HG03066 (cell line): ENCODE results near the gene RIMS4.

Experiments
- ATAC-seq: cut with Tn5 transposase; IDR thresholded peaks from one replicate; pipeline ENCODE4 v1.9.1; 2021; ENCODE audit warnings: low read depth; ENCODE audit not compliant: unreplicated experiment

Gene RIMS4

DNA sequence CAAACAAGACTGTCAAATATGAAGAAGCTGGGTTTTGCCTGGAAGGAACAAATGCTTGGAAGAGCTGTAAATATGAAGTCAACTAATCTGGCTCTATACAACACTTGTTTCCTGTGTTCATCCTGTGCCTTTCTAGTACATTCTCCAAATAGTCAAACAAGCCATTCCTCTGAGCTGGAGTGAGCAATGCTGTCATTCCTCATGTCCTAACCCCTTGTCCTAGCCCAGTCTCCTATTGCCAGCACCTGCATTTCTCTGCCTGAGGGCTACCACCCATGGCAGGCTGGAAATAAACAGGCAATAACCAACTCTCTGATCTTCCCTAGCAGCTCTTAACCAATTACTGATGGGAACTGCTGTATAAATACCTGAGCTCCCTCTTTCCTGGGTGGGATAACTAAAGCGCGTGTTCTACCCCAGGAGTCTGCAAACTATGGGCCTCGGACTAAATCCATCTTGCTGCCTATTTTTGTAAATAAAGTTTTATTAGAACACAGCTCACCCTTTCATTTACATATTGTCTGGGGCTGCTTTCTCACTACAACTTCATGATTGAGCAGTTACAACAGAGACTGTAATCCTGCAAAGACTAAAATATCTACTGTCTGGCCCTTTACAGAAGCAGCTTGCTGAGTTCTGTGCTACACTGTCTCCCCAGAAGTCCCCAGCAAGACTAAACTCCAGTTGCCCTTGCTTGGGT is 13.4 kb downstream of the RIMS4 start:
- no peak for ATAC-seq

DNA sequence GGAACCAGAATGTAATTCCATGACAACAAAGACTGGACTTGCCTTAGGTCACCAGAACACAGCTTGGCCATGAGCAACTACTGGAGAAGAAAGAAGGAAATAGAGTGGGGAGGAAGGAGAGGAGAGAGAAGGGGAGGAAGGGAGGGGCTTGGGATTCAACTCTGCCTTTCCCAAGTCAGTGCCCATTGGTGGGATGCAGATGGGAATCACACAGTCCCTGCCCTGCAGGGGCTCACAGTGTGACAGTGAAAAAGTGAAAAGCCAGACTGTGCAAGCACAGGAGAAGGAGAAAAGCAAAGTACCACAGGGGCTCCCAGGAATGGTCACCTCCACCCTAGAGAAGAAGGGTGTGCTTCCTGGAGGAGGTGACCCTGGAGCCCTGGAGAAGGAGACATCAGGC is 14.0 kb downstream of the RIMS4 start:
- no peak for ATAC-seq

DNA sequence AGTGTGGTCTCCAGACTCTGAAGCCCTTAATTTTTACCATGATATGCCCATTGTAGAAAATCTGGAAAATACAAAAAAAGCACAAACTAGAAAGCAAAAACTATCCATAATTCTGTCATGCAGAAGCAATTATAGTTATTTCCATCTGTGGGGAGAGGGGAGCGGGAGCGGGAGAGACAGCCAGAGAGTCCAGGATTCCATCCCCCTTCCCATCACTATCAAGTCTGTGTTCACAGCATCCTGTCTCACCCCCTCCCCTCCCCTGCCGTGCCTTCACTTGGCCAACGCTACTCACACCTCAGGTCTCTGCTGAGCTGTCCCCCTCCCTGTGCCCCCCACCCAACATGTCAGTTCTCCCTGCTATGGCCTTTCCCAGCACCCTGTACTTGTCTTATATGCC is 14.5 kb downstream of the RIMS4 start:
- no peak for ATAC-seq

DNA sequence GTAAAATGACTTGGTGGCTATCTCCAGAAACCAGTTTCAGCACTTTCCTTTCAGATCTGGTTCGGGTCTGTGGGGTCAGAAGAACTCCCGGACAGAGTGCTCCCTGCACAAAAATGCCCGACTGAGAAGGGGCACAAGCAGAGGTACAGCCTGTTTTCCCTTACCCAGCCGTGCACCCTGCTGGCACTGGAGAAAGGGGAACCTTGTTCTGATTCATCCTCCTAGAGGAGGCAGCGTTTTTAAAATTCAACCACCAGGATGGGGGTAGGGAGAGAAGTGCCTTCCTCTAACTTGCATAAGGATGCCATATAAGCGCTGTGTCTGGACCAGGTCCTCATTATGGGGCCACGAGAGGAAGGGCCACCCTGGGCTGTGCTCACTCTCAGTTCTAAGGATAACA is 17.6 kb downstream of the RIMS4 start:
- no peak for ATAC-seq

DNA sequence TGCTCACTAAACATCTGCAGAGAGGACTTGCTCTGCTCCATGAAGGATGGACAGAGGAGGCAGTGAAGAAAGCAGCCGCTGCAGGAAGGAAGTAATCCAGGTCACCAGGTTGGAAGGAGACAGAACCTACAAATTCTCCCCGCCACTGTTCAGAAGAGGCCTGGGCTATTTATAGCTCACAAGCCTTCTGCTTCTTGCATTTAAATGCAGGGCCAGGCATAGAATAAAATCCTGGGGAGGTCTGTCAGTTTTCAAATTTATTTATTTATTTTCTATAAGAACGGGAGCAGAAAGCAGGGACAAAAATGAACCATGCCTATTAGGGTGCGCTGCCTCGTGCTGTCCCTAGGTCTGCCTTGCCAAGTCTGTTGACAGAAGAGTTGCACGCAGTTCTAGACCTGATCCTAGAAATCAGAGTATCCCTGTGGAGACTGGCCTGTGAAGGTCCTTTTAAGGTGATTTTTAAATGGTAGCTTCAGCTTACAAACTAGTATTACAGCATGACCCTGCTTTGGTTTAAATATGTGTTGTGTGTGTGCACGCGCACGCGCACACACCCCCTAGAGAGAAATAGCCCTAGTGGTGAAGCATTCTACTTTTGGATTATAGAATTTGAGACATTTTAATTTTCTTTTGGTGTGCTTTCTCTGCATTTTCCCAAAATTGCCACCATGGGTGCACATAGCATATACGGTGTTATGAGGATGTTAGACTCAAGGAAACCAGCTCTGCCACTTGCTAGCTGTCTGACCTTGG is 19.5 kb downstream of the RIMS4 start:
- ATAC-seq = no peak

DNA sequence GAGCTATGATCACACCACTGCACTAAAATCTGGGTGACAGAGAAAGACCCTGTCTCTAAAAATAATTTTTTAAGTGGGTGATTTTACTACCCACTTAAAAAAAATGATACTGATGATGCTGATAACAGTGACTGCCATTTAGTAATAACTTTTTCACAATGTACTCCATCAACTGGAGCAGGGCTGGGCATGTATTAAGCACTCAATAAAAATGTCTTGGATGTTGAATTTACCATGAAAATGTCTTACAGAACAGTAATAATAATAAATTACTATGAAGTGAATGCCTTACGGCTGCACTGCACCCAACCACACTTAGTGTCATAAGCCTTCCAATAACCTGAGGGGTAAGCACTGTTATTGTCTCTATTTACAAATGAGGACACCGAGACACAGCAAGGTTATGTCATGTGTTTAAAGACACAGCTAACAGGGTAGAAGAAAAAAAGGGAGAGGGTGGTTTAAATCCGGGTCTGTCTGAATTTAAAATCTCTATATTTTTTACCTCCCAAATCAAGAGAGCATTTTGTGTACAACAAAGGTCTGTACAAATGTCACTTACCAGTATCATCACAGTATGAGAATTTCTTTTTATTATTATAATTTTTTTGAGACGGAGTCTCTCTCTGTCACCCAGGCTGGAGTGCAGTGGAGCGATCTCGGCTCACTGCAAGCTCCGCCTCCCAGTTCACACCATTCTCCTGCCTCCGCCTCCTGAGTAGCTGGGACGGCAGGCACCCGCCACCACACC is 21.5 kb downstream of the RIMS4 start:
- ATAC-seq = no peak

DNA sequence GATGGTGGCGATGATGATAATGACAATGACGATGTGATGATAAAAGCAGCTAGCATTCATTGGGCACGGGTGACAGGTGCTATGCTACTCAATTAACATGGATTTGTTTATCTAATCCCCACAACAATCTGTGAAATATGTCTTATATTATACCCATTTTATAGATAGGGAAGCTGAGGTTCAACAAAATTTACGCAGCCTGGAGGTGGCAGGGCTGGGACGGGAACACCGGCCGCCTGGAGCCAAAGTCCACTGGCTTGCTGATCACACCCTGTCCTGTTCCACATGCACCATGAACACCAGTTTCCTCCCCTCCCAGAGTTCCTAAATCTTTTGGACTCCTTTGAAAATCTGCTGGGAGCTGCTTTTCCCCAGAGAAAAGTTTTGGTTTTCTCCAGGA is 23.0 kb downstream of the RIMS4 start:
- ATAC-seq = no peak

DNA sequence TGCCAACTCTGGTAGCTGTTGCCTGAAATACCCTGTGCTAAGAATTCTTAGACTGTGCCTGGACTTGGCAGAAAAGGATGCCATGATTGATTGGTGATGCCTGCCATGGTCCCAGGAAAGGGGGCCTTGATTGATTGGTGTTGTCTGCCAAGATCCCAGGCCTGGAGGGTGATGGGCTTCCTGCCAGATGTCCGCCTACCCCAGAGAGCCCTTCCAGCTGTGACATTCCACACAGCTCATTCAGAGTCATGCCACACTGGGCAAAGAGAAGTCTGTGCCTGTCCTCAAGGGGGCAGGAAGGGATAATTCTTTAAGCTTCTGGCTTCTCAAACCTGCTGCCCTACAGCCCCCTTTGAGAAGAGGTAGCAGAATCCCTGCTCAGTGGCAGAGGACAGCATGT is 24.6 kb downstream of the RIMS4 start:
- ATAC-seq = no peak

DNA sequence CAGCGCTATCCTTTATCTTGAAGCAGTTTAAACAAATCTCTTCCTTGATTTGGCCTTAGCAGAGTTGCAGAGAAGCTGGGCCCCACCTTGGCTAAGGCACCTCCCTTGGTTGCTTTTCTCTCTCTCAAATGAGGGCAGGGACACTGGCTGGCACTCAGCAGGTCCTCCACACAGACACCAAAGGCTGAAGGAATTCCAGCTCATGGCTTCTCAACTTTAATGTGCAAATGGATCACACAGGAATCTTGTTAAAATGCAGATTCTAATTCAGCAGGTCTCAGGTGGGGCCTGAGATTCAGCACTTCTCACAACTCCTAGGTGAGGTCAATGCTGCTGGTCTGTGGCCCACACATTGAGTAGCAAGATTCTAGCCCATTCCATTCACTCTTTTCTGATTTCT is 25.7 kb downstream of the RIMS4 start:
- no peak for ATAC-seq

DNA sequence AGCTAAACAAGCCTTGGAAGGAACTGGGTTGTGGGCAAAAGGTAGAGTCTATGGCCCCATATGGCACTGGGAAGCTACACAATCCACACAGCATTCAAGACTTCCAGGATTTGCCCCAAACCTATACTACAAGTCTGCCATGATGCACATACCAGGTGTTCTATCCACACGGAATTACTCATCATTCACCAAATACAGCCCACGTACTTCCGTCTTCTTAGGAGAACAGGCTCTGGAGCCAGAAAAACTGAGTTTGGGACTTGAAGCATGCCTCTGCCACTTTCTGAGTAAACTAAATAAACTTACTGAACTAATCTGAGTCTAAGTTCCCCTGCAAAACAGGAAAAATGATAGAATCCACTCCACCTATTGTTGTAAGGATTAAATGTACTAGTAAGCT is 28.6 kb downstream of the RIMS4 start:
- ATAC-seq = no peak

DNA sequence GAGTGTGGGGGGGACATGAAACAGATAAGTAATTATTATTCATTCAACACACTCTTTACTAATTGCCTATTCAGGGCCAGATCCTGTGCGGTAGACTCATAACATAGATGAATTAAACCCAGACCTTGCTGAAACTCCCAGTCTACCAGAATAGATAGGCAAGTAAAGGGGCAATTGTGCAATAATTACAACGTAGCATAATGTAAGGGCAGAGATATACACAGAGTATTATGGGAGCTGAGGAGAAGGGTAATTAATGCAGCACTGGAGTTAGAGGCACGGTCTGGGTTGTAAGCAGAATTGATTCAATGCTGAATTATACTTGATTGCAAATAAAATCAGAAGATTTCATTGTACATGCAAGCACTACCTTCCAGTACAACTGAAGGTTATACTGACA is 29.2 kb downstream of the RIMS4 start:
- no peak for ATAC-seq

DNA sequence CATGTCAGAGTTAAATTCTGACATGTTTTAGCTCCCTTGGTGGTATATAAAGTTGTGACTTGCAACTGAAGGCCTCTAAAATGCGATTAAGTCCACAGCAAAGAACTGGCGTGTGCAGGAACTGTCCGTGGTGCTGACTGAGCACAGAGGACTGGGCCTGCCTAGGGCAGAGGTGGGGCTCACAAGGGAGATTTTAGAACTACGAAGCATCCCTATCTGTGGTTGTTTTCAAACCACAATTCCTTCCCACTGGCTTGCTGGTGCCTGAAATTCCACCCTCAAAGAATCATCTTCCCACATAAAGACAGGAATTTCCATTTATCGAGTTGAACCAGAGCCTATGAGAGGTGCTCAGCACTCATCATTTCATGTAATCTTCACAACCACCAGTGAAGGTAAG is 30.1 kb downstream of the RIMS4 start:
- ATAC-seq = no peak

DNA sequence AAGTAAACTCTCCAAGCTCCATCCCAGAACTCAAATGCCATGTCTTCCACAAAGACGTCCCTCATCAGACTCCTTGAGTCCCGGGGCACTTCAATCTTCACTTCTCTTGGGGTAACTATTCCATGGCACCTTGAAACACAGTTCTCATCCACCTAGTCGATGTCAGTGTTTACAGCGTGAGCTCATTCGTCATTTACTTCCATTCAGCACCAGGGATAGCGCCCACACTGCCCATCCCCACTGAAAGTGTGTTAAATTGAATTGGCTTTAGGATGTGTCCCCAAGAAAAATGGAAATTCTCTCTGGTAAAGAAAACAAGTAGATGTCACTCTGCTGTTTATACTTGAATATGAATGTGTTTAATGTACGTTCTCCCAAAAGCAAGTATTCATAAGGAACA is 33.4 kb downstream of the RIMS4 start:
- ATAC-seq = no peak

DNA sequence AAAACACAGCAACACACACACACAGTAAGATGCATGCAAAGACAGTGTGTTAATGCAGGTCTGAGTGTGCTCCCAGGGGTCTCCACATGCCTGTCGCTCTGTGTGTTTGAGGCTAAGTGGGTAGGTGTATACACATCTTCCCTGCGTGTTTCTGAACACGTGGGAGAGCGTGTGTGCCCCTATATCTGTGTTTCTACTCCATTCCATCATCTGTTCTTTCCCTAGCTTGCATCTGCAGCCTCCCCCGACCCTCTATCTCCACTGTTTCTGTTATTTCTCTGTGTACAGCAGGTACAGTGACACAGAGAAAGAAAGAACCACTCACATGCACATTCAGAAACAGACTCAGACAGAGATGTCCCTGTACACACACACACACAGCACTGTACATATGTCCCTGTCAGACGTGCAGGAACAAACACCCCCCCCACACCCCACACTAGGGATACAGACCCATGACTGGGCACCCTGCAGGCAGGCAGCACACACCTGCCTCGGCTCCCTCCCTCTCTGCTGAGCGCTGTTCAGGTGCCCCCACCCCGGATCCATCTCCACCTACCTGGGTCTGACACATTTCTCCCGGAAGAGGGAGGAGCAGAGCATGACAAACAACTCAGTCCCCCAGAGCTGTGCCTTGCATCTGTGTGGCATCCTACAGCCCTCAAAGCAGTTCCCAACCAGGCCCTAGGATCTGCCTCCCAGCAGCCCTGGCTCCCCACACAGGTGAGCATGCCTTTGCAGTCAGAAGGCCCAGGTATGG is 37.1 kb downstream of the RIMS4 start:
- ATAC-seq = no peak

DNA sequence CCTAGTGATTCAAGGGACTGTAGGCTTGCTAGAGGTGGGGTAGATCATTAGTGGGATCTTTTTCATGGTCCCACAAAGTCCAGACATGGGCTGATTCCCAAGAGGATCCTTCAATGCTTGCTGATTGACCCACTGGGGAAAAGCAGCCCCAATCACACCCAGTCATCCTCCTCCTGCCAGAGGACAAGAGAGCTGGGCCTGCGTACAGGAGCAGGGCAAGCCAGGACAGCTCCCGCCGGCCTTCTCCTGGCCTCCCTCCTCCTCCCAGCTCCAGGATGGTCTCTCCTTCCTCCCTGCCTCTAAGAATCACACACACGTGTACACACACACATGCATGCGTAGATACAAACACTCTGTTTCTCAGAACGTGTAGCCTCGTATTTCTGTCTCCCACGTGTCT is 37.7 kb downstream of the RIMS4 start:
- no peak for ATAC-seq

DNA sequence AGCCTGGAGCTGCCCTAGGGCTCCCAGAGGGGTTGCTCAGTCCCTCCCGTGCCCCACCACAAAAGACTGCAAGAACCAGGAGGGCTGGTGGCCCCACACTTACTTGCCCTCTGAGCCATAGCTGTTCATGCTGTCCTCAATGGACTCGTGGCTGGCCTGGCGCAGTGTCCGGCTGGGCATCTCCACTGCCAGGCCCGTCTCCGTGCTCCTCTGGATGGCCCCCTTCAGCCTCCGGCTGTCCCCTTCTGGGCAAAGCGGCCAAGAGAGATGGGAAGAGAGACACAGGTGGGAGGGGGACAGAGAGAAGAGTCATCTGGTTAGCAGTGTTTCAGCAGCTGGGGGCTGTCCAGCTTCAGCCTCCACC is 39.2 kb downstream of the RIMS4 start:
- ATAC-seq = no peak

DNA sequence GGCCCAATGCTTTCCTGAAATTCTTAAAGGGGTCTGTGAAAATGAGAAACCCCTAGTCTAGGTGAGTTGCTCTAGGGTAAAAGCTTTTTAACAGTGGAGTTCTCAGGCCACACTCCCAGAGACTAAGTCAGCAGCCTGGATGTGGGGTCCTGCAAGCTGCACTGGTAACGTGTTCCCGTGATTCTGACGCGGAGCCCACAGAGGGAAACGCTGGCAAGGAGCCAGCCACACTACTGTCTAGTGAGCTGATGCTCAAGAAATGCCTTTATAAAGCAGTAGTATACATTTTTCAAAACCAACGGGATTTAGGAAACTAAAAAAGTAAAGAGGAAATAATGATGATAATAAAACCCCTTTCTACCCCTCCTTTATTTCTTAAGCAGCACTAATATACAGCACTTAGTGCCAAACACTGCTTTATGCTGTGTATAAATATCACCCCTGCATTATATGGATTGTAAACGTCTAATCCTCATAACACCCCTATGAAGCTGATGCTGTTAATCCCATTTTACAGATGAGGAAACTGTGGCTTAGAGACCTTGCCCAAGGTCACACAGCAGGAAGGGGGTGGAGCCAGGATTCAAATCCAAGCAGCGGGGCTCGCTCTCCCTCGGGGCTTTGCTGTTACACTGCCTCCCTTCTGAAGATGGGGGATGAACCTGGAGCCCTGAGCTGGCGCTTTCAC is 39.7 kb downstream of the RIMS4 start:
- no peak for ATAC-seq

DNA sequence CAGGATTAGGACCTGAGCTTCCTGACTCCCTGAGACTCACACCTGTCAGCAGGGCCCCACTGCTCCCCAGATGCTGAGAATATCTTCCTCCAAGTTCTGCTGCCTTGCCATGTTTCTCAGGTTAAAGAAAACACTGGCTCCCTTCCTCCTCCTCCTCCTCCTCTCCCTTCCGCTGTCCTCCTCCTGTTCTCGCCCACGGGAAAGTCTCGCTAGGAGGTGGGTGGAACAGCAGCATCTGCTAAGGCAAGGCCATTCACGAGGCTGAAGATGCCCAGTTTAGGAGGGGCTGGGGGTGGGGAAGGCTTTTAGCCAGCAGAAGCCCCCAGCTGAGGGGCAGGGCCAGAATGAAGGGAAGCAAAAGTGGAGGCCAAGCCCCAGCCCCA is 40.9 kb downstream of the RIMS4 start:
- no peak for ATAC-seq

DNA sequence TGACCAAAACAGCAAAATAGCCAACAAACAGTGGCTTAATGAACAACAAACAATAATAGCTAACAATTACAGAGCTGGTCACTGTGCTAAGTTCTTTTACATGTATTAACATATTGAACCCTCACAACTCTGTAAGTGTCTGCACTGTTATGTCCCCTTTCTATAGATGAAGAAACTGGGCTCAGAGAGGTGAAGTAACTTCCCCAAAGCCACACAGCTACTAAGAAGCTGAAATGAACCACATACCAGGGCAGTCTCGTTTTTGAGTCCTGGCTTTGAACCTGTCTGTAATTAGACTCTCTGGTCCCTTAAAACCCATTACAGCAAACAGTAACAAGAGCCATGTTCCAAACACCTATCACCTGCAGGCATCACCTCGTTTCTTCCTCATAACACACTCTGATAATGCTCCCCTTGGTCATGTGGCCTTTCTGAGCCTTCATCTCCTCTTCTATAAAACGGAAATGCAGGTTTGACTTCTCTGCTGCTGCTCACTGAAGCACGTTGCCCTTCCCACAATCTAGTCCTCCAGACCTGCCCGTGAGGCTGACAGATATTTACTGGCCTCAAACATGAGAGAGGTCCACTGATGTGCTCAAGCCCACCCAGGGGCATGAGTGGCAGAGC is 41.4 kb downstream of the RIMS4 start:
- no peak for ATAC-seq

DNA sequence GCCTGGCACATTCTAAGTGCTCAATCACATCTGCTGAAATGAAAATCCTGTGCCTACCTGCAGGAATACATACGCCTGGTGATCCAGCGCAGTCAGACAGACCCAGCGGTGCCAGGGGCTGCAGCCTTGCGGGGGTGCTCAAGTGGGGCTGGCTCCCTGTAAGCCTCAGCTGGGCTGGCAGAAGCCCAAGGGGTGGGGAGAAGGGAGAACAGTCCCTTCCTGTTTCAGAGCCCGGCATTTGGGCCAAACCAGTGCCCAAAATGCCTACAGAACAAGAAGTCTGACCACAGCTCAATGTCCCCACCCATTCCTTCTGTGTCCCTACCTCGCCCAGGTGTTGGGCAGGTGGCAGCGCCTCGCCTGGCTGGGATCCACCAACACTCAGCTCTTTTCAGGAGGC is 42.1 kb downstream of the RIMS4 start:
- no peak for ATAC-seq
